ENCODE data around the gene SPATA2L. TPM values are rescaled to one million over a fixed set of nuclear protein-coding genes. Genes with fewer than 3 reads are reported as not detected.

The SPATA2L gene
- total RNA-seq, 1 donor from 2014 or later: 39.3 TPM

DNA sequence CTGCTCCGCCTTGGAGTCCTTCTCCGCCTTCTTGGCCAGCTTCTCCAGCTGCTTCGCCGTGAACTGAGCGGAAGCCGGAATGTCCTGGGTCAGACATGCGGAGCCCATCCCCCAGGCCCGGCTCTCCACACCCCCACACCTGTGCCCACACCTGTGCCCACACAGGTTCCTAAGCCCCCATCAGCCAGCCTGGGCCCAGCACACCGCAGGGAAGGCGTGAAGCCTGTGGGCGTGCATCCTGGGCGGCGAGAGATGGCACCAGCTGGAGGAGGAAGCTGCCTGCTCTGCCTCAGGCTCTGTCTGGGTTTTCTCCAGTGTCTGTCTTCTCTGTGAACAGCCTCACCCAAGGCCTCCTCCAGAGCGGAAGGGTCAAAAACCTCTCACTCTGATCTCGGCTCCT is 49.9 kb downstream of the SPATA2L start:
- no peak for TF ChIP-seq CTCF (conservative IDR thresholded peaks at IDR 0.05; ENCODE audit: low read depth, low read length)

DNA sequence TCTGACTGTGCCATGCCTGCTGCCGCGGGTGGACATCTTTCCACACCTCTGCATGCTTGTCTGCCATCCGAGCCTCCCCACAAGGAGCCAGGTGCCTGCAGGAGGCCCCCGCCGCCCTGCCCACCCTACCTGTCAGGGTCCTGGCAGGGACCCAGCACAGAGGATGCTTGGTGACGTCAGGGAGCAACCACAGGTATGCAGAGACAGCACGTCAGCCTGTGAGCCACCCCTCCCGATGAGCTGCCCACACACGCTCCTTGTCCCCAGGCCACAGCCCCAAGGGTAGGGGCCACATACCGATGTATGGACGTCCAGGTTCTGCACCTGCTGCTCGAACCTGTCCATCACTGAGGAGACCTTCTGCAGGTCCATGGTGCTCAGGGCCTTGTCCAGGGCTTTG is 54.6 kb downstream of the SPATA2L start:
- no peak for TF ChIP-seq CTCF (conservative IDR thresholded peaks at IDR 0.05; ENCODE audit: low read depth, low read length)
- H3K4me3 ChIP-seq (ENCODE audit: low read depth, low read length): no peak overlapping the region
- DNase-seq (ENCODE audit: low read depth): no peak

More for the DNA sequence above, 49.9 kb downstream of the SPATA2L start:
- DNase-seq (ENCODE audit: low read depth): no peak
- no peak overlapping the region for H3K4me3 ChIP-seq (ENCODE audit: low read depth, low read length)

Other genes with a start within 250 kb of the SPATA2L start
- gene ANKRD11, start 211.1 kb downstream of the SPATA2L start, total RNA-seq: 44.3 and 50.8 TPM in 2 replicates
- 66.7 and 122 TPM in 2 replicates for gene SPG7, start 193.3 kb downstream of the SPATA2L start, total RNA-seq
- 5,232 and 9,109 TPM in 2 replicates for gene RPL13, start 141.0 kb downstream of the SPATA2L start, total RNA-seq
- 16.6 and 20.2 TPM in 2 replicates for gene CPNE7, start 125.9 kb downstream of the SPATA2L start, total RNA-seq
- gene DPEP1, start 88.1 kb downstream of the SPATA2L start, total RNA-seq: 0.65 and 5.0 TPM in 2 replicates
- 132 and 160 TPM in 2 replicates for gene CHMP1A, start 44.0 kb downstream of the SPATA2L start, total RNA-seq
- gene SPATA33, start 43.9 kb downstream of the SPATA2L start, total RNA-seq: 8.1 and 8.2 TPM in 2 replicates
- gene CDK10, start 15.0 kb downstream of the SPATA2L start, total RNA-seq: 35.1 and 57.2 TPM in 2 replicates
- 3.8 and 11.4 TPM in 2 replicates for gene VPS9D1, start 19.2 kb upstream of the SPATA2L start, total RNA-seq
- gene ZNF276, start 19.8 kb upstream of the SPATA2L start, total RNA-seq: 10.1 and 21.6 TPM in 2 replicates
- gene FANCA, start 114.9 kb upstream of the SPATA2L start, total RNA-seq: 22.1 and 34.6 TPM in 2 replicates
- 2.8 and 3.5 TPM in 2 replicates for gene SPIRE2, start 126.8 kb upstream of the SPATA2L start, total RNA-seq
- 118 and 192 TPM in 2 replicates for gene TCF25, start 171.9 kb upstream of the SPATA2L start, total RNA-seq
- 2.5 and 3.5 TPM in 2 replicates for gene MC1R, start 217.2 kb upstream of the SPATA2L start, total RNA-seq
- gene TUBB3, start 221.6 kb upstream of the SPATA2L start, total RNA-seq: 833 and 996 TPM in 2 replicates
- 113 and 125 TPM in 2 replicates for gene DEF8, start 247.1 kb upstream of the SPATA2L start, total RNA-seq

Measured in epithelial cell of proximal tubule (primary cell).